Stimulated activated CD8-positive, alpha-beta memory T cell treated with anti-CD3 and anti-CD28 coated beads, Interleukin-12 subunit alpha, Interleukin-12 subunit beta, amount 100 ng/mL, for 1 hour (primary cell): ENCODE measurements around the gene B4GALT6.
A peak's percentile ranks its signal among the peaks of the same experiment; 100 is the strongest.
"Not testable (repeated sequence)": the region's sequence is repeated elsewhere in the genome, so short reads cannot be mapped to it uniquely, and the experiment has no call there.

Source experiments
- DNase-seq: peaks from one replicate; pipeline ENCODE4 v3.0.0-alpha.2; 2020; ENCODE audit warnings: low read depth

Gene B4GALT6, protein sequence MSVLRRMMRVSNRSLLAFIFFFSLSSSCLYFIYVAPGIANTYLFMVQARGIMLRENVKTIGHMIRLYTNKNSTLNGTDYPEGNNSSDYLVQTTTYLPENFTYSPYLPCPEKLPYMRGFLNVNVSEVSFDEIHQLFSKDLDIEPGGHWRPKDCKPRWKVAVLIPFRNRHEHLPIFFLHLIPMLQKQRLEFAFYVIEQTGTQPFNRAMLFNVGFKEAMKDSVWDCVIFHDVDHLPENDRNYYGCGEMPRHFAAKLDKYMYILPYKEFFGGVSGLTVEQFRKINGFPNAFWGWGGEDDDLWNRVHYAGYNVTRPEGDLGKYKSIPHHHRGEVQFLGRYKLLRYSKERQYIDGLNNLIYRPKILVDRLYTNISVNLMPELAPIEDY

DNA sequence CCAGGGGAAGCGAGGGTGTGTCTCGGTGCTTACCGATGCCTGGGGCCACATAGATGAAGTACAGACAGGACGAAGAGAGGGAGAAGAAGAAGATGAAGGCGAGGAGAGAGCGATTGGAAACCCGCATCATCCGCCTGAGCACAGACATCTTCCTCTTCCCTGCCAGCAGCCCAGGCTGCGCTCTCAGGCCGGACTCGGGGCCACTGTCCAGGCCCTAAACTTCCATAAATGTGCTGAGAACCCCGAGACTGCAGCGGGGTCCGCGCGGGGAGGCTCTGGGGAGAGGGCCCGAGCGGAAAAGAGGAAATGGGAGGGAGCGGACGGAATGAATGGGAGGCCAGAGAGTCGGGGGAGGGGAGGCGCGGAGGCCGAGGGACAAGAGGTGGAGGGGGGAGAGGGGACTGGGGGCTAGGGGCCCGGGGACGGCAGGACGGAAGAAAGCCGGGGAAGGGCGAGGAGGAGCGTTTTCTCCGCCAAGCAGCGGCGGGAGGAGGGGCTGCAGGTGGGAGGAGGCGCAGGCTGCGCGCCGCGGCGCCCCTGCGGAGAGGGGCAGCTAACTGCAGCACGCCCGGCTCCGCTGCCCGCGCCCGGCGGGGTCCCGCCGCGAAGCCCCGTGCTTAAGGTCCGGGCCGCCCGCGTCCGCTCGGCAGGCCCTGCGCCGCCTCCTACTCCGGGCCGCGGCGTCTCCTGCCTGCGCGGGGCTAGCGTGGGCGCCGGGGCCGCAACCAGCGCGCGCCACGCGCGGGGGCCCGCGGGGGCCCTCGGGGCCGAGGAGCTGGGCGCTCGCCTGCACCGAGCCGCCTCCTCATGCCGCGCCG, at the start of gene B4GALT6:
Gene B4GALT6 (minus strand): TSS at position 303 of the 818 bp plus-strand sequence. CDS start 155 bp downstream, at position 148.
- DNase-seq: no peak

DNA sequence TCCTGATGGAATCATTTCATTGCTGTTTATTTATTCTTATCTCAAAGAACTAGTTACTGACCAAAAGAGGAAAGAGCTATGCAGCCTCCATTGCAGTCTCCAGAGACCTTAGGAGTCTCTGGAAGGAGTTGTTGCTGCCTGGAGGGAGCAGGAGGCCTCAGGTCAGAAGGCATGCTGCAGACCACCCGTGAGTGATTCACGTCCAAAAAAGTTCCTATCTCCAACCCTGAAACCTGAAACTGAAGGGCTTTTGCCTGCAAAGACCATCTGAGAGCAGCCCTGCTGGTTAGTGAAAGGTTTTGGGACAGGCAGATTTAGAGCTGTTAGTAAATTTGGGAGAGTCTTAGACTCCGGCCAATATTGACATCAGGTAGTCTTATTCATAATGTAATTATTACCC, 47.2 kb upstream of the B4GALT6 start:
- no peak for DNase-seq

- DNase-seq: not testable (repeated sequence)
These were observed 44.8 kb upstream of the B4GALT6 start for GRCh38 chr18:31729196-31729595.

DNA sequence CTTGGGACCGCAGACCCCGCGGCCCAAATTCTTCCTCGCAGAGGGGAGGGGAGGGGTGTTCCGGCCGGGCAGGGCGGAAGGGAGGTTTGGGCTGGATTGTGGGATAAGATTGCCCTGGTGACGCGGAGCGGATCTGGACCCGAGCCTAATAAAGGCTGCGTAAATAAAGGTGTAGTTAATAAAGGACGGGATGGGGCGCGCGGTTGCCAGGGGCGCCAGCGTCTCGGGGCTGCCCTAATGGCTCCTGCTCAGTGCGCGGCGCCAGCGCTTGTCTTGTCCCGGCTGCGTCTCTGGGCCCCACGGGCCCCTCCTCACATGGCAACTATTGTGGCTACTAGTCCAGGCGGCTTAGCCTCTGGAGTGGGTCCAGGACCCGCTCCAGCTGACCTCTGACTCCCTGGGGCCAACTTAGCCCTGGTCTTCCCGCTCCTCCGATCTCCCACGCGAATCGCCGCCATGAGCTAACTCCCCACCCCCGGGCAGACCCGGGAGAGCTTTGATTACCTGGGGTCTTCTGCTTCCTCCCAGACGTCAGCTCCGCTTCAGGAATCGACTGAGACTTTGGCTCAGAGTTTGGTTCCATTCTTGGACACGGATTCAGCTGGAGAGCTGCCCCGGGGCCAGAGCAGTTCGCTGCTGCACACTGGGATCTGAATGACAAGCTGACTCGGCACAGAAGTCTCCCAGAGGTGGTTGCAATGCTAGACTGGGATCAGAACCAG, 39.8 kb upstream of the B4GALT6 start:
- no peak for DNase-seq

GRCh38 chr18:31723639-31723989, 39.2 kb upstream of the B4GALT6 start:
- no peak for DNase-seq

GRCh38 chr18:31722369-31722957, 38.1 kb upstream of the B4GALT6 start:
- DNase-seq: peak; percentile 50

GRCh38 chr18:31721601-31722000, 37.2 kb upstream of the B4GALT6 start:
- DNase-seq: no peak

GRCh38 chr18:31720867-31721266, 36.5 kb upstream of the B4GALT6 start:
- no peak for DNase-seq

GRCh38 chr18:31719363-31720006, 35.1 kb upstream of the B4GALT6 start:
- no peak for DNase-seq

DNA sequence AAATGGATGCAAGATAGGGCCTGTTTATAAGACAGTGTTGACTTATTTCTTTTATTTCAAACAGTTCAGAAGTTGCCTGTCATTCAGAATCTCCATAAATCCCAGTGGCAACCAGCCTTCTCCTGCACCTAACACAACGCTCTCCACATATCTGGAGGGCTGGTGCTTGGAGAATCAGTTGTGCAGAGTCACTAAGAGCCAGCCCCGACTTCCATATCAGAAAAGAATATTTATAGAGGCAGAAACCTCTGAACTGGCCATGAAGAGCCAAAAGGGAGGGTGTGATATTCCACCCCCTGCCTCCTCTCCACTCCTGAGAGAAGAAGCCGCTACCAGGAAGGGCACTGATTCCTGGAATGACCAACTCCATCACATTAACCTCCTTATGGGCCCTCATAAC, 34.0 kb upstream of the B4GALT6 start:
- DNase-seq: no peak

DNA sequence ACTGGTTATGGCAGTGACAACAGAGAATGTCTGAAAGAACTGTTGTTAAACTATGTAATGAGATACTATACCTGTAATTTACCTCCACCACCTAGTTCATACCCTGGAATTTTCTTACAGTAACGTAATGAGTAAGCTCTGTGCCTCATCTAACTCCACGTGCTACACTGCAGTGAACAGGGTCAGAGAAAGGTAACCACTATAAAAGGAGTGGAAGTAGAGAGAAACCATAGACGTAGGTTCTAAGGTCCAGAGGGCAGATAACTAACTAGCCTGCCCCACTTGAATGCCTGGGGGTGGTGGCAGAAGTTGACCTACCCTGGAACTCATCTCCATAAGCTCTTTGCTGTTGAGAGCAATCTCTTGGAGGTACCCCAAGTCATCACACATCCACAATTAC, 32.0 kb upstream of the B4GALT6 start:
- DNase-seq: no peak

DNA sequence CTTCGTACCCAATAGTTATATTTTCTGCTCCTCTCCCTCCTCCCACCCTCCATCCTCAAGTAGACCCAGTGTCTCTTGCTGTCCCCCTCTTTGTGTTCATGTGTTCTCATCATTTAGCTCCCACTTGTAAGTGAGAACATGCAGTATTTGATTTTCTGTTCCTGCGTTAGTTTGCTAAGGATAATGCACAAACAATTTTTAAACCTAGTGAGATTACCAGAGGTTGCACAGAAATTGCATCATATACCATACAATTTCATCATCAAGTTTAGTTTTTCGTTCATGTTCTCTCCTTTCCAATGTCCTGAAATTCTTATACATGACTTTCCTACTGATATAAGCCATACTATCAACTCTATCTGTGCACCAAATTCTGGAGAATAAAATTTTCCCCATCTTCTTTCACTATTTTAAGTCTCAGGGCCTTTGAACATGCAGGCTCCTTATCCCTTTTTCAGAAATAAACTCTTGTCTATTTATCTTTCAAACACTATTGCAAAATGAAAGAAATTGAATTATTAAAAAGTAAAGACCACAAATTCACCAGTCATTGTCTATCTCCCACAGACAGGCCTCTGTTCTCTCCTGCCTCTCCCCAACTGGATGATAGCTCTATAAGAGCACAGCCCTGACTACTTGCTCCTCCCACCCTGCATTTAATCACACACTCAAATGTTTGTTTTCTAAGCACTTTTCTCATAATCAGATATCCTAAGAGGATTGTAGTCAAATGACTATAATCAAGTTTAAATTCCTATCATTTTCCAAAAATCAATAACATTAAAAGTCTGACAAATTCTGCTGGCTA, 27.2 kb upstream of the B4GALT6 start:
- no peak for DNase-seq

DNA sequence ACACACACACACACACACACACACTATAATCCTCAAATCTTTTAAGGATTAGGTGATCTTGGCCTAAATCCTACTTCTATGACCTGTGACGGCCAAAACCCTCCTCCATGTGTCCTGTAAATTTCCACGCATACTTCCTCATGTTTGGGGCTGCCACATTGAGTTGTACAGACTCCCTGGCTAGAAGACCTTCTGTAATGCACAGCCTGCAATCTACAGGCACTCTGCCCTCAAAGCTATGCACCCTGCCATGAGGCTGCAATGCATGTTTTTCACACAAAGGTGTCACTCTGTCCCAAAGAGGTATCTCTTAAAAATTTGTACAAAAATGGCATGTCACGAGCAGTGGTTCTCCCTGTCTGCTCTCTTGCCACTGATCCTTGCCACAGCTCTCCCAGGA, 26.4 kb upstream of the B4GALT6 start:
- DNase-seq: no peak

- no peak for DNase-seq
These were observed 23.4 kb upstream of the B4GALT6 start for GRCh38 chr18:31707815-31708214.

GRCh38 chr18:31702449-31702848, 18.1 kb upstream of the B4GALT6 start:
- DNase-seq: no peak

DNA sequence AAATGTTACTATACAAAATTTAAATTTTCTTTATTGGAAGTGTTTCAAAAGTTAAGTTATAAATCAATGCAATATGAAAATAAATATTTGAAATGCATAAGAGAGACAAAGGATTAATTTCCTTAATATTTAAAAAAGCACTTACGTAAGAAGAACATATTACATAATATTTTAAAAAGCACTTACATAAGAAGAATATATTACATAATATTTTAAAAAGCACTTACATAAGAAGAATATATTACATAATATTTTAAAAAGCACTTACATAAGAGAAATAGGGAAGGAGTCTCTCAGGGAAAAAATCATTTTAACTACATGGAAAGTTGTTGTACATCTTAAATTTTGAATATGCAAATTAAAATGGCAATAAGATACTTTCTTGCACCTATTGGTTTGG, 17.4 kb upstream of the B4GALT6 start:
- no peak for DNase-seq

DNA sequence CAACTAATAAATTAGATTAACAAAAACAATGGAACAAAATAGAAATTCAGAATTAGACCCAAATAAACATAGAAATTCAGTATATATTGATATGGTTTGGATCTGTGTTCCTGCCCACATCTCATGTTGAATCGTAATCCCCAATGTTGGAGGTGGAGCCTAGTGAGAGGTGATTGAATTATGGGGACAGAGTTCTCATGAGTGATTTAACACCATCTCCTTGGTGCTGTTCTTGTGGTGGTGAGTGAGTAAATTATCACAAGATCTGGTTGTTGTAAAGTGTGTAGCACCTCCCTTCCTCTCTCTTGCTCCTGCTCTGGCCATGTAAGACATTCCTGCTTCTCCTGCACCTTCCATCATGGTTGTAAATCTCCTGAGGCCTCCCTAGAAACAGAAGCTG, 16.6 kb upstream of the B4GALT6 start:
- no peak for DNase-seq

DNA sequence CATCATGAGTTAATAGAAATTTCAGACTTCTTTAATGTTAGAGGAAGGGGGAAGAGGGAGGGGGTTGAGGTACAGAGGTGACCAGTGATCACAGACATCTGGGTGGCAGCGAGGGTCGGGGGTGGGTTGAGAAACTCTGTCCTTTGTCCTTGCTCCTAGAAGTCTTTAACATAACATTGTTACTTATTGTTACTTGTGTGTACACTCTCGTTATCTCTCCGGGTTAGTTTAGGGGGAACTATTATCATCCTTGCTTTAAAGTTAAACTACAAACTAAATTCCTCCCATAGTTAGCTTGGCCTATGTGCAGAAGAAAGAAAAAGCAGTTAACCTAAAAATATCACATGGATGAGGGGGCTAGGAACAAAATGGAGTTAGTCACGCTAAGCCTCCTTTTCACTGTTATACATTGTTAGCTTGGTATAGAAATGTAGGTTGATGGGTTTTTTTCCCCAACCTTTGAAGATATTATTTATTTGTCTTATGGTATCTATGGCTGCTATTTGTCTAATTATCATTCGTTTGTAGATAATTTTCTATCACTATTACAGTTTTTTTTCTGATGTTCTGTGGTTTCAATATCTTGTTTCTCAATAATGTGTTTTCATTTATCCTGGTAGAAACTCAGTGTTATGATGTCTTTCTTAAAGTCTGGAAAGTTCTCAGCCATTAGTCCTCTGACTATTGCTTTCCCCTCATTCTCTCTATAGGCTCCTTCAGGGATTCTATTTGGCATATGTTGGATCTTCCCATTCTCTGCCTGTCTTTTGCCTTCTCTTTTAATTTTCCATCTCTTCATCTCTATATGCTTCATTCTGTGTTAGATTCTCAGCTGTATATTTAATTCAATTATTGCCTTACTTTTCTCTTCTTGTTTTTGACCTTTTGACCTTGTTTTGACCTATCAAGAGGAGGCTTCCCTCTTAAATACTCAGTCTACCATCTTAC, 13.2 kb upstream of the B4GALT6 start:
- DNase-seq: no peak

- no peak for DNase-seq
These were observed 11.6 kb upstream of the B4GALT6 start for GRCh38 chr18:31695989-31696388.

- no peak for DNase-seq
These were observed 9.9 kb upstream of the B4GALT6 start for GRCh38 chr18:31694297-31694696.
